HCT116 (cell line): Measurements from ENCODE around the gene CFL1. TPM values are rescaled to one million over a fixed set of nuclear protein-coding genes. Genes with fewer than 3 reads are reported as not detected.

Experiments
- ATAC-seq: fragments of 200-7000 bp; cut with Tn5 transposase; 2 replicates; pipeline ENCODE4 v1.9.1; 2020; ENCODE audit warnings: mild to moderate bottlenecking, moderate library complexity
- BruUV-seq: library from RNA; stranded (reverse); fragments of 400-500 nt; replicated peaks from 2 replicates; lab custom pipeline; 2021; lab: Mats Ljungman, UMichigan
- CTCF ChIA-PET: fragments of 300-600 bp; sonication (Branson Sonifier 250); formaldehyde crosslinking; loops from one replicate; lab custom pipeline; 2021; ENCODE audit warnings: antibody characterized with exemption; lab: Charles Lee
- POLR2A ChIA-PET: fragments of 300-600, 350-600 bp; sonication (Branson Sonifier 250); formaldehyde crosslinking; loops from one replicate; lab custom pipeline; 2021; ENCODE audit warnings: antibody characterized with exemption; lab: Charles Lee
- RAD21 ChIA-PET, 2 experiments: fragments of 300-600 bp; sonication (Branson Sonifier 250); formaldehyde crosslinking; loops; one replicate each; lab custom pipeline; 2023; ENCODE audit warnings: low total read pairs in 2 of 2; ENCODE audit not compliant: uncharacterized antibody in 2 of 2, unreplicated experiment in 2 of 2, low non-redundant PET in 1 of 2; lab: Charles Lee
- DNase-seq: peaks from one replicate; pipeline ENCODE4 v3.0.0-alpha.2; 2010; ENCODE audit warnings: low read depth, low spot score
- H2AFZ ChIP-seq: fragments of 200-600 bp; shearing (Covaris generic), sonication (generic); 2 replicates; pipeline ENCODE4 v1.6.1; 2017; ENCODE audit warnings: low read depth, mixed run types, mixed read lengths, antibody characterized with exemption, low read length; ENCODE audit not compliant: poor library complexity, severe bottlenecking
- H3K27ac ChIP-seq: 2 replicates; pipeline ENCODE4 v1.5.1; 2012; ENCODE audit warnings: low read depth, low read length
- H3K27me3 ChIP-seq: fragments of 200-600 bp; sonication (generic); 2 replicates; pipeline ENCODE4 v1.6.1; 2016; ENCODE audit warnings: mixed run types, low read length, mixed read lengths; ENCODE audit not compliant: insufficient read depth
- H3K36me3 ChIP-seq, 2 experiments: fragments of 200-500 bp in 1 of 2; fragments of 200-600 bp in 1 of 2; sonication (Bioruptor generic) in 1 of 2; sonication (generic) in 1 of 2; 2 replicates each; pipeline versions ENCODE4 v1.5.1 to v1.6.1; 2014 to 2016; ENCODE audit warnings: low read length in 2 of 2, inconsistent platforms in 1 of 2, mixed read lengths in 1 of 2, mixed run types in 1 of 2; ENCODE audit not compliant: insufficient read depth in 2 of 2, control insufficient read depth in 1 of 2
- H3K4me1 ChIP-seq, 2 experiments: fragments of 200-600 bp in 1 of 2; sonication (generic) in 1 of 2; 2 replicates each; pipeline versions ENCODE4 v1.5.1 to v1.6.1; 2012 to 2017; ENCODE audit warnings: low read length in 2 of 2, inconsistent platforms in 1 of 2, mild to moderate bottlenecking in 1 of 2, mixed read lengths in 1 of 2, mixed run types in 1 of 2, moderate library complexity in 1 of 2; ENCODE audit not compliant: insufficient read depth in 2 of 2, control insufficient read depth in 1 of 2
- H3K4me2 ChIP-seq: fragments of 200-600 bp; sonication (generic); 2 replicates; pipeline ENCODE4 v1.6.1; 2017; ENCODE audit warnings: mixed run types, low read length, mixed read lengths
- H3K4me3 ChIP-seq, 2 experiments: fragments of 200-600 bp in 1 of 2; sonication (generic) in 1 of 2; replicated peaks in 1 of 2; 2 replicates each; pipeline ENCODE4 v1.5.1; 2011 to 2016; ENCODE audit warnings: low read length in 2 of 2, control low read depth in 1 of 2, low read depth in 1 of 2, mild to moderate bottlenecking in 1 of 2, mixed read lengths in 1 of 2, mixed run types in 1 of 2
- H3K79me2 ChIP-seq: fragments of 200-600 bp; sonication (generic); 2 replicates; pipeline ENCODE4 v1.6.1; 2017; ENCODE audit warnings: mild to moderate bottlenecking, mixed run types, low read length, moderate library complexity, mixed read lengths; ENCODE audit not compliant: insufficient read depth
- H3K9ac ChIP-seq: fragments of 200-600 bp; sonication (generic); 2 replicates; pipeline ENCODE4 v1.6.1; 2016; ENCODE audit warnings: low read length, mixed read lengths
- H3K9me2 ChIP-seq: fragments of 200-600 bp; sonication (generic), shearing (Covaris generic); 2 replicates; pipeline ENCODE4 v1.6.1; 2017; ENCODE audit warnings: mixed run types, mild to moderate bottlenecking, moderate library complexity; ENCODE audit not compliant: insufficient read depth
- H3K9me3 ChIP-seq, 2 experiments: fragments of 200-500 bp in 1 of 2; fragments of 200-600 bp in 1 of 2; sonication (Bioruptor generic) in 1 of 2; sonication (generic) in 1 of 2; 2 replicates each; pipeline ENCODE4 v1.6.1; 2014 to 2017; ENCODE audit warnings: low read length in 2 of 2, mixed read lengths in 2 of 2, inconsistent platforms in 1 of 2, low read depth in 1 of 2, mild to moderate bottlenecking in 1 of 2, mixed run types in 1 of 2, moderate library complexity in 1 of 2; ENCODE audit not compliant: control insufficient read depth in 1 of 2, insufficient read depth in 1 of 2
- H4K20me1 ChIP-seq: fragments of 200-600 bp; sonication (generic), shearing (Covaris generic); 2 replicates; pipeline ENCODE4 v1.6.1; 2017; ENCODE audit warnings: mixed run types, mild to moderate bottlenecking, moderate library complexity; ENCODE audit not compliant: insufficient read depth
- CEBPB ChIP-seq: IDR thresholded peaks from 2 replicates; pipeline ENCODE4 v1.6.1; 2012; ENCODE audit warnings: low read depth
- EGR1 ChIP-seq: IDR thresholded peaks from 2 replicates; pipeline ENCODE4 v1.6.1; 2012; ENCODE audit warnings: low read depth
- ELF1 ChIP-seq: IDR thresholded peaks from 2 replicates; pipeline ENCODE4 v1.6.1; 2012; ENCODE audit warnings: low read depth, borderline replicate concordance
- MAX ChIP-seq: IDR thresholded peaks from 2 replicates; pipeline ENCODE4 v1.6.1; 2012
- POLR2AphosphoS5 ChIP-seq: IDR thresholded peaks from 2 replicates; pipeline ENCODE4 v1.6.1; 2011; ENCODE audit warnings: mild to moderate bottlenecking, low read depth, low read length, moderate library complexity
- RAD21 ChIP-seq: IDR thresholded peaks from 2 replicates; pipeline ENCODE4 v1.6.1; 2012; ENCODE audit warnings: low read depth, mild to moderate bottlenecking
- SIN3A ChIP-seq: IDR thresholded peaks from 2 replicates; pipeline ENCODE4 v1.6.1; 2012; ENCODE audit warnings: low read depth
- SP1 ChIP-seq: IDR thresholded peaks from 2 replicates; pipeline ENCODE4 v1.6.1; 2012; ENCODE audit warnings: low read depth
- ZNF274 ChIP-seq: fragments of 200-500 bp; sonication (Bioruptor generic); IDR thresholded peaks from 2 replicates; pipeline ENCODE4 v1.6.1; 2014; ENCODE audit warnings: mild to moderate bottlenecking, low read depth, low read length, inconsistent platforms
- intact Hi-C: fragments of 100-400 bp; cut with micrococcal nuclease; formaldehyde crosslinking; loops from 2 replicates; pipeline ENCODE4 v1.10.0; 2022
- total RNA-seq: library from RNA; stranded (reverse); gene quantifications from one replicate; pipeline ENCODE4 v1.2.1, GENCODE V29; 2021; ENCODE audit not compliant: unreplicated experiment
- TF ChIP-seq, protein P1 (sequence below), 3 experiments: fragments of 200-600 bp in 1 of 3; sonication (generic) in 1 of 3; IDR thresholded peaks in 2 of 3; conservative IDR thresholded peaks in 1 of 3; 2 replicates each; pipeline ENCODE4 v1.5.1; 2012 to 2017; ENCODE audit warnings: low read depth in 2 of 3, low read length in 2 of 3, antibody characterized with exemption in 1 of 3, borderline replicate concordance in 1 of 3, control low read depth in 1 of 3, mild to moderate bottlenecking in 1 of 3, mixed read lengths in 1 of 3, mixed run types in 1 of 3, moderate library complexity in 1 of 3; ENCODE audit not compliant: insufficient read depth in 1 of 3
- TF ChIP-seq, protein P2 (sequence below): IDR thresholded peaks from 2 replicates; pipeline ENCODE4 v1.6.1; 2011; ENCODE audit warnings: mild to moderate bottlenecking, low read length, moderate library complexity; ENCODE audit not compliant: insufficient replicate concordance; ENCODE audit errors: extremely low read depth
- TF ChIP-seq, protein P3 (sequence below): IDR thresholded peaks from 2 replicates; pipeline ENCODE4 v1.6.1; 2012

The CFL1 gene
- total RNA-seq, 1 experiment from 2014 or later: 1,270 TPM

GRCh38 chr11:65897020-65897471 lies 39.1 kb upstream of the CFL1 start:
- ChIA-PET POLR2A (interaction anchor here (1.4 to 10.9 kb wide), 4 partner anchors 7 to 18 kb away, joined by 4 to 124 read pairs (median 15); partner anchors contain the start of genes CCDC85B and FIBP), RAD21 (no interaction called here), CTCF (interaction anchor here (1.0 kb wide), 1 partner anchor 9 kb away, joined by 3 read pairs; the partner anchor contains the start of gene FIBP)
- Histone ChIP-seq H3K9me3 (no peaks in the 10 kb centered on the region), H3K79me2 (peaks cover 86% of the 10 kb centered on the region), H3K36me3 (peaks cover 10 to 52% of the 10 kb centered on the region in 2 experiments; a peak in 3 of 4 replicates), H3K27me3 (no peaks in the 10 kb centered on the region), H3K4me2 (peak overlapping the region; percentile 71), H3K9me2 (no peaks in the 10 kb centered on the region), H3K4me1 (peaks cover 26 to 79% of the 10 kb centered on the region in 2 experiments), H3K27ac (peak overlapping the region; percentile 99), H3K4me3 (peak overlapping the region in 1 of 2 experiments; percentile 90; a peak in 1 of 4 replicates), H4K20me1 (peaks cover 31% of the 10 kb centered on the region; the same call in 1 of the 2 replicates), H2AFZ (no peak overlapping the region), H3K9ac (peak overlapping the region; percentile 99)
- no TSS peak for BruUV-seq
- DNase-seq (no peak), ATAC-seq (no peak)
- intact Hi-C loops: no loop called here
- TF ChIP-seq ELF1 (no peak), POLR2AphosphoS5 (peak; percentile 11; the same call in 1 of the 2 replicates)

DNA sequence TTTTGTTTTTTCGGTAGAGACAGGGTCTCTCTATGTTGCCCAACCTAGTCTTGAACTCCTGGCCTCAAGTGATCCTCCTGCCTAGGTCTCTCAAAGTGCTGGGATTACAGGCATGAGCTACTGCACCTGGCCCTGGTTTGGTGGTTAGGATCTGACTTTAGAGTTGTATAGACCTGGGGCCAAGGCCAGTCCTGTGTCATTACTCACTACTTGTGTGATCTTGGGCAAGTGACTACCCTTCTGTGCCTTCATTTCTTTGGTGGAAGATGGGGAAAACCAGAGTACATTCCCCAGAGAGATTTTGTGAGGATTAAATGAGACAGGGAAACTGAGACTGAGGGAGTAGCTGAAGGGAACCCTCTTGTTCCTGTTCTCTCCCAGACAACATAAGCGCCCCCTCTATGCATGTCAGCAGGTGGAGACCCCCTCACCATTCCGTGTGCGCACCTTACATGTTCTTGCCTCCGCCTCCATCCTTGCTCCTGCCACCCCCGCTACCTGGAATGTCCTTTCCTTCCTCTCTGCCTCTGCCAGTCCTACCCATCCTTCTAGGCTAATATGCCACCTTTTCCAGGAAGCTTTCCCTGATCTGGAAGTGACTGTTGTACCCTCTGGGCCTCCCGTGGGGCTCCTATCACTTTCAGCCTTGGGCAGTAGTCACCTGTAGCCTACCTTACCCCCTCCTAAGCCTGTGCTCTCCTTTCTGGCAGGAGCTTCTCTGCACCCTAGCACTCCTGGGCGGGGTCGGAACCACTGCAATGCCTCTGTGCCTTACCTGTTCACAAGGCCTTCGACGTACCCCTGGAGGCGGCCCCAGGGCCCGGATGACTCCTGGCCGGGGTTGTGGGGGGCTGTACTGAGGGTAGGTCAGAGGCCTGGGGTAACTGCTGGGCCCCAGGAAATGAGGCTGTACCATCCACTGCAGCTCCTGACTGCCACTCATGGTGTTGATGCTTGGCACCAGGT lies 38.3 kb upstream of the CFL1 start:
- Histone ChIP-seq H2AFZ (no peak overlapping the region), H3K9me3 (no peaks in the 10 kb centered on the region), H3K27ac (peak overlapping the region; percentile 99), H3K4me2 (peak overlapping the region; percentile 71), H3K36me3 (peaks cover 10 to 52% of the 10 kb centered on the region in 2 experiments; a peak in 3 of 4 replicates), H3K9ac (peak overlapping the region; percentile 99), H3K4me3 (peak overlapping the region in 1 of 2 experiments; percentile 11; a peak in 1 of 4 replicates), H4K20me1 (peaks cover 31% of the 10 kb centered on the region; the same call in 1 of the 2 replicates), H3K9me2 (no peaks in the 10 kb centered on the region), H3K79me2 (peaks cover 90% of the 10 kb centered on the region), H3K27me3 (no peaks in the 10 kb centered on the region), H3K4me1 (peaks cover 22 to 79% of the 10 kb centered on the region in 2 experiments)
- ATAC-seq (no peak), DNase-seq (no peak)
- CTCF ChIA-PET: interaction anchor here (1.0 kb wide), 1 partner anchor 8 kb away, joined by 3 read pairs; the partner anchor contains the start of gene FIBP
- POLR2A ChIA-PET: interaction anchor here (1.4 to 3.6 kb wide), 5 partner anchors 10 to 22 kb away, joined by 4 to 24 read pairs (median 6); no protein-coding TSS in a partner anchor
- BruUV-seq: no TSS peak
- intact Hi-C loops: no loop called here
- RAD21 ChIA-PET: no interaction called here
- no peak for TF ChIP-seq CEBPB
- TF ChIP-seq, protein P1, sequence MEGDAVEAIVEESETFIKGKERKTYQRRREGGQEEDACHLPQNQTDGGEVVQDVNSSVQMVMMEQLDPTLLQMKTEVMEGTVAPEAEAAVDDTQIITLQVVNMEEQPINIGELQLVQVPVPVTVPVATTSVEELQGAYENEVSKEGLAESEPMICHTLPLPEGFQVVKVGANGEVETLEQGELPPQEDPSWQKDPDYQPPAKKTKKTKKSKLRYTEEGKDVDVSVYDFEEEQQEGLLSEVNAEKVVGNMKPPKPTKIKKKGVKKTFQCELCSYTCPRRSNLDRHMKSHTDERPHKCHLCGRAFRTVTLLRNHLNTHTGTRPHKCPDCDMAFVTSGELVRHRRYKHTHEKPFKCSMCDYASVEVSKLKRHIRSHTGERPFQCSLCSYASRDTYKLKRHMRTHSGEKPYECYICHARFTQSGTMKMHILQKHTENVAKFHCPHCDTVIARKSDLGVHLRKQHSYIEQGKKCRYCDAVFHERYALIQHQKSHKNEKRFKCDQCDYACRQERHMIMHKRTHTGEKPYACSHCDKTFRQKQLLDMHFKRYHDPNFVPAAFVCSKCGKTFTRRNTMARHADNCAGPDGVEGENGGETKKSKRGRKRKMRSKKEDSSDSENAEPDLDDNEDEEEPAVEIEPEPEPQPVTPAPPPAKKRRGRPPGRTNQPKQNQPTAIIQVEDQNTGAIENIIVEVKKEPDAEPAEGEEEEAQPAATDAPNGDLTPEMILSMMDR (IDR thresholded peaks at IDR 0.05 in 2 of 3, conservative IDR thresholded peaks at IDR 0.05 in 1 of 3; ENCODE audit: borderline replicate concordance in 1 of 3, insufficient read depth in 1 of 3, low read depth in 2 of 3, low read length in 2 of 3): no peak
- no peak for TF ChIP-seq RAD21
- TF ChIP-seq SIN3A: no peak
- TF ChIP-seq, protein P2, sequence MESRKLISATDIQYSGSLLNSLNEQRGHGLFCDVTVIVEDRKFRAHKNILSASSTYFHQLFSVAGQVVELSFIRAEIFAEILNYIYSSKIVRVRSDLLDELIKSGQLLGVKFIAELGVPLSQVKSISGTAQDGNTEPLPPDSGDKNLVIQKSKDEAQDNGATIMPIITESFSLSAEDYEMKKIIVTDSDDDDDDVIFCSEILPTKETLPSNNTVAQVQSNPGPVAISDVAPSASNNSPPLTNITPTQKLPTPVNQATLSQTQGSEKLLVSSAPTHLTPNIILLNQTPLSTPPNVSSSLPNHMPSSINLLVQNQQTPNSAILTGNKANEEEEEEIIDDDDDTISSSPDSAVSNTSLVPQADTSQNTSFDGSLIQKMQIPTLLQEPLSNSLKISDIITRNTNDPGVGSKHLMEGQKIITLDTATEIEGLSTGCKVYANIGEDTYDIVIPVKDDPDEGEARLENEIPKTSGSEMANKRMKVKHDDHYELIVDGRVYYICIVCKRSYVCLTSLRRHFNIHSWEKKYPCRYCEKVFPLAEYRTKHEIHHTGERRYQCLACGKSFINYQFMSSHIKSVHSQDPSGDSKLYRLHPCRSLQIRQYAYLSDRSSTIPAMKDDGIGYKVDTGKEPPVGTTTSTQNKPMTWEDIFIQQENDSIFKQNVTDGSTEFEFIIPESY: no peak
- TF ChIP-seq MAX: no peak
- TF ChIP-seq, protein P3, sequence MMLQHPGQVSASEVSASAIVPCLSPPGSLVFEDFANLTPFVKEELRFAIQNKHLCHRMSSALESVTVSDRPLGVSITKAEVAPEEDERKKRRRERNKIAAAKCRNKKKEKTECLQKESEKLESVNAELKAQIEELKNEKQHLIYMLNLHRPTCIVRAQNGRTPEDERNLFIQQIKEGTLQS: no peak
- TF ChIP-seq POLR2AphosphoS5: no peak
- TF ChIP-seq ZNF274: no peak
- TF ChIP-seq EGR1: no peak
- TF ChIP-seq SP1: no peak
